ENCODE data around the gene SLC7A4. TPM values are rescaled to one million over a fixed set of nuclear protein-coding genes. Genes with fewer than 3 reads are reported as not detected.

SLC7A4 gene
- total RNA-seq, 1 donor from 2014 or later = under 0.01 TPM

DNA sequence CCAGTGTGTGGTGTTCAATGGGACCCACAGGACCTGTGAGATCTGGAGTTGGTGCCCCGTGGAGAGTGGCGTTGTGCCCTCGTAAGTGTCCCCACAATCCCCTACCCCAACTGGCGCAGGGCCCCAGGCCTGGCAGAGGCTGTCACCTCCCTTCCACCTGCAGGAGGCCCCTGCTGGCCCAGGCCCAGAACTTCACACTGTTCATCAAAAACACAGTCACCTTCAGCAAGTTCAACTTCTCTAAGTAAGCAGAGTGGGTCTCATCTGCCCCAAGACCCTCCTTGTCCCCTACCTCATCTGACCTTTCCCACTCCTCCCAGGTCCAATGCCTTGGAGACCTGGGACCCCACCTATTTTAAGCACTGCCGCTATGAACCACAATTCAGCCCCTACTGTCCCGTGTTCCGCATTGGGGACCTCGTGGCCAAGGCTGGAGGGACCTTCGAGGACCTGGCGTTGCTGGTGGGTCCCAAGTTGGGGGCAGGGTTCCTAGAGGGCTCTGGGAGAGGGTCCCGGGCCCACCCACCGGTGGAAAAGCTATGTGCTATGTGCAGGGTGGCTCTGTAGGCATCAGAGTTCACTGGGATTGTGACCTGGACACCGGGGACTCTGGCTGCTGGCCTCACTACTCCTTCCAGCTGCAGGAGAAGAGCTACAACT, 9.3 kb downstream of the SLC7A4 start:
- Histone ChIP-seq H3K36me3 (ENCODE audit: control insufficient read depth, insufficient read depth, low read length) (no peaks in the 10 kb centered on the region), H3K27me3 (ENCODE audit: control insufficient read depth, insufficient read depth, low read length) (no peaks in the 10 kb centered on the region), H3K4me3 (ENCODE audit: low read depth, low read length) (no peak overlapping the region)
- DNase-seq (ENCODE audit: low read depth) (no peak), FAIRE-seq (no peak)
- TF ChIP-seq, protein P1, sequence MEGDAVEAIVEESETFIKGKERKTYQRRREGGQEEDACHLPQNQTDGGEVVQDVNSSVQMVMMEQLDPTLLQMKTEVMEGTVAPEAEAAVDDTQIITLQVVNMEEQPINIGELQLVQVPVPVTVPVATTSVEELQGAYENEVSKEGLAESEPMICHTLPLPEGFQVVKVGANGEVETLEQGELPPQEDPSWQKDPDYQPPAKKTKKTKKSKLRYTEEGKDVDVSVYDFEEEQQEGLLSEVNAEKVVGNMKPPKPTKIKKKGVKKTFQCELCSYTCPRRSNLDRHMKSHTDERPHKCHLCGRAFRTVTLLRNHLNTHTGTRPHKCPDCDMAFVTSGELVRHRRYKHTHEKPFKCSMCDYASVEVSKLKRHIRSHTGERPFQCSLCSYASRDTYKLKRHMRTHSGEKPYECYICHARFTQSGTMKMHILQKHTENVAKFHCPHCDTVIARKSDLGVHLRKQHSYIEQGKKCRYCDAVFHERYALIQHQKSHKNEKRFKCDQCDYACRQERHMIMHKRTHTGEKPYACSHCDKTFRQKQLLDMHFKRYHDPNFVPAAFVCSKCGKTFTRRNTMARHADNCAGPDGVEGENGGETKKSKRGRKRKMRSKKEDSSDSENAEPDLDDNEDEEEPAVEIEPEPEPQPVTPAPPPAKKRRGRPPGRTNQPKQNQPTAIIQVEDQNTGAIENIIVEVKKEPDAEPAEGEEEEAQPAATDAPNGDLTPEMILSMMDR (IDR thresholded peaks at IDR 0.05; ENCODE audit: insufficient read depth, low read length, severe bottlenecking) = no peak

GRCh38 chr22:21022507-21022906, 9.9 kb downstream of the SLC7A4 start:
- FAIRE-seq = no peak
- H3K4me3 ChIP-seq (ENCODE audit: low read depth, low read length) = no peak overlapping the region
- no peaks in the 10 kb centered on the region for H3K27me3 ChIP-seq (ENCODE audit: control insufficient read depth, insufficient read depth, low read length)
- DNase-seq (ENCODE audit: low read depth) = no peak
- TF ChIP-seq, protein P1 (IDR thresholded peaks at IDR 0.05; ENCODE audit: insufficient read depth, low read length, severe bottlenecking) = no peak
- H3K36me3 ChIP-seq (ENCODE audit: control insufficient read depth, insufficient read depth, low read length) = no peaks in the 10 kb centered on the region

GRCh38 chr22:21020802-21021429, 11.4 kb downstream of the SLC7A4 start:
- no peak for DNase-seq (ENCODE audit: low read depth)
- FAIRE-seq = no peak
- Histone ChIP-seq H3K36me3 (ENCODE audit: control insufficient read depth, insufficient read depth, low read length) (no peaks in the 10 kb centered on the region), H3K4me3 (ENCODE audit: low read depth, low read length) (no peak overlapping the region), H3K27me3 (ENCODE audit: control insufficient read depth, insufficient read depth, low read length) (no peaks in the 10 kb centered on the region)
- TF ChIP-seq, protein P1 (IDR thresholded peaks at IDR 0.05; ENCODE audit: insufficient read depth, low read length, severe bottlenecking) = peak; percentile 61

DNA sequence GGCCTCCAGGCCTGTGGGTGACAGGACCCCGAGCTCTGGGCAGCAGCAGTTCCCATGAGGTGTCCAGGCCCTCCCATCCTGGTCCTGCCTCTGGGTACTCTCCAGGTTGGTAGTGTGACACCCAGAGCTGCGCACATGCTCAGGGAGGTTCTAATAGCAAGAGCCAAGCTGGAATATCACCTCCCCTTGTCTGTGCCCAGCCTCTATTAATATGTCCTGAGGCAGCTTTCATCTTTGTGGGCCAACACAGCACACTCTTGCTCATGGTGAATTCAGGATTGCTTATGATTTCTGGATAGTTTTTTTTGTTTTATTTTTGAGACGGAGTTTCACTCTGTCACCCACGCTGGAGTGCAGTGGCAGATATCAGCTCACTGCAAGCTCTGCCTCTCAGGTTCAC, 14.0 kb downstream of the SLC7A4 start:
- no peaks in the 10 kb centered on the region for H3K27me3 ChIP-seq (ENCODE audit: control insufficient read depth, insufficient read depth, low read length)
- TF ChIP-seq, protein P1 (IDR thresholded peaks at IDR 0.05; ENCODE audit: insufficient read depth, low read length, severe bottlenecking) = no peak
- FAIRE-seq (no peak), DNase-seq (ENCODE audit: low read depth) (no peak)
- no peaks in the 10 kb centered on the region for H3K36me3 ChIP-seq (ENCODE audit: control insufficient read depth, insufficient read depth, low read length)
- H3K4me3 ChIP-seq (ENCODE audit: low read depth, low read length) = no peak overlapping the region

GRCh38 chr22:21016644-21017420, 15.5 kb downstream of the SLC7A4 start:
- FAIRE-seq = no peak
- no peak for DNase-seq (ENCODE audit: low read depth)
- TF ChIP-seq, protein P1 (IDR thresholded peaks at IDR 0.05; ENCODE audit: insufficient read depth, low read length, severe bottlenecking) = no peak
- no peaks in the 10 kb centered on the region for H3K27me3 ChIP-seq (ENCODE audit: control insufficient read depth, insufficient read depth, low read length)
- no peaks in the 10 kb centered on the region for H3K36me3 ChIP-seq (ENCODE audit: control insufficient read depth, insufficient read depth, low read length)
- H3K4me3 ChIP-seq (ENCODE audit: low read depth, low read length) = no peak overlapping the region

Measured in bronchial epithelial cell (primary cell).